Glutamatergic neuron (in vitro differentiated cells): Measurements from ENCODE around the gene MBOAT1. TPM values are rescaled to one million over a fixed set of nuclear protein-coding genes. Genes with fewer than 3 reads are reported as not detected.

Experiments
- DNase-seq: peaks from one replicate; pipeline ENCODE4 v3.0.0; 2022
- H3K27ac Mint-ChIP-seq: one replicate; pipeline ENCODE4 v1.8.0; 2020; ENCODE audit warnings: mild to moderate bottlenecking, mixed read lengths, inconsistent platforms; ENCODE audit not compliant: unreplicated experiment
- H3K27me3 Mint-ChIP-seq: one replicate; pipeline ENCODE4 v1.8.0; 2020; ENCODE audit warnings: mild to moderate bottlenecking, moderate library complexity, mixed read lengths, inconsistent platforms; ENCODE audit not compliant: unreplicated experiment
- H3K36me3 Mint-ChIP-seq: one replicate; pipeline ENCODE4 v1.8.0; 2020; ENCODE audit warnings: mild to moderate bottlenecking, mixed read lengths, inconsistent platforms; ENCODE audit not compliant: unreplicated experiment
- H3K4me1 Mint-ChIP-seq: one replicate; pipeline ENCODE4 v1.8.0; 2020; ENCODE audit warnings: mild to moderate bottlenecking, low read depth, mixed read lengths, inconsistent platforms; ENCODE audit not compliant: unreplicated experiment
- H3K4me3 Mint-ChIP-seq: one replicate; pipeline ENCODE4 v1.8.0; 2020; ENCODE audit warnings: mild to moderate bottlenecking, mixed read lengths, inconsistent platforms; ENCODE audit not compliant: unreplicated experiment
- H3K9me3 Mint-ChIP-seq: one replicate; pipeline ENCODE4 v1.8.0; 2020; ENCODE audit warnings: mild to moderate bottlenecking, moderate library complexity, mixed read lengths, inconsistent platforms; ENCODE audit not compliant: unreplicated experiment
- CTCF ChIP-seq: fragments of 200-600 bp; sonication (generic); IDR thresholded peaks from one replicate; pipeline ENCODE4 v1.5.0; 2021; ENCODE audit not compliant: partially characterized antibody, unreplicated experiment
- total RNA-seq: library from RNA; stranded (reverse); fragmentation: NEBNext Ultra II Directional; extraction: Animal tissue kit (Norgen Biotek cat#: 25700); gene quantifications from one replicate; pipeline ENCODE4 v1.2.1, GENCODE V29; 2021; ENCODE audit not compliant: unreplicated experiment

MBOAT1 gene
- total RNA-seq, 1 donor from 2014 or later = not detected

- Mint-ChIP-seq H3K4me1 (no peaks in the 10 kb centered on the region), H3K36me3 (no peaks in the 10 kb centered on the region), H3K27ac (no peak overlapping the region), H3K4me3 (no peak overlapping the region), H3K27me3 (no peaks in the 10 kb centered on the region), H3K9me3 (peaks cover 4% of the 10 kb centered on the region)
- no peak for DNase-seq
- no peak for TF ChIP-seq CTCF
Observed at GRCh38 chr6:20235041-20235440, 22.8 kb upstream of the MBOAT1 start.

GRCh38 chr6:20234136-20234535, 21.9 kb upstream of the MBOAT1 start:
- Mint-ChIP-seq H3K9me3 (peaks cover 4% of the 10 kb centered on the region), H3K4me3 (no peak overlapping the region), H3K27me3 (no peaks in the 10 kb centered on the region), H3K36me3 (no peaks in the 10 kb centered on the region), H3K27ac (no peak overlapping the region), H3K4me1 (no peaks in the 10 kb centered on the region)
- no peak for DNase-seq
- TF ChIP-seq CTCF = no peak

- no peaks in the 10 kb centered on the region for H3K4me1 Mint-ChIP-seq
- DNase-seq = no peak
- H3K27me3 Mint-ChIP-seq = no peaks in the 10 kb centered on the region
- no peak overlapping the region for H3K27ac Mint-ChIP-seq
- H3K9me3 Mint-ChIP-seq = peaks cover 4% of the 10 kb centered on the region
- no peaks in the 10 kb centered on the region for H3K36me3 Mint-ChIP-seq
- H3K4me3 Mint-ChIP-seq = no peak overlapping the region
- TF ChIP-seq CTCF = no peak
Observed at GRCh38 chr6:20233007-20233730, 20.9 kb upstream of the MBOAT1 start.

GRCh38 chr6:20232188-20232587, 19.9 kb upstream of the MBOAT1 start:
- H3K27ac Mint-ChIP-seq = no peak overlapping the region
- H3K36me3 Mint-ChIP-seq = no peaks in the 10 kb centered on the region
- peaks cover 4% of the 10 kb centered on the region for H3K9me3 Mint-ChIP-seq
- H3K27me3 Mint-ChIP-seq = no peaks in the 10 kb centered on the region
- TF ChIP-seq CTCF = no peak
- no peaks in the 10 kb centered on the region for H3K4me1 Mint-ChIP-seq
- DNase-seq = no peak
- no peak overlapping the region for H3K4me3 Mint-ChIP-seq

GRCh38 chr6:20230401-20231119, 18.3 kb upstream of the MBOAT1 start:
- no peak for DNase-seq
- Mint-ChIP-seq H3K4me3 (no peak overlapping the region), H3K36me3 (no peaks in the 10 kb centered on the region), H3K9me3 (peaks cover 4% of the 10 kb centered on the region), H3K27me3 (no peaks in the 10 kb centered on the region), H3K4me1 (no peaks in the 10 kb centered on the region), H3K27ac (no peak overlapping the region)
- no peak for TF ChIP-seq CTCF
